IMR-90 (cell line): ENCODE data around the gene POLR2L. TPM values are rescaled to one million over a fixed set of nuclear protein-coding genes. Genes with fewer than 3 reads are reported as not detected.

Experiments used
- ATAC-seq: fragments of 200-7000 bp; cut with Tn5 transposase; 2 replicates; pipeline ENCODE4 v1.9.1; 2020; ENCODE audit warnings: low read depth, mild to moderate bottlenecking, moderate library complexity
- BruUV-seq: library from RNA; stranded (reverse); fragments of 400-500 nt; replicated peaks from 2 replicates; lab custom pipeline; 2021; lab: Mats Ljungman, UMichigan
- CTCF ChIA-PET: fragments of 300-600 bp; formaldehyde crosslinking; extraction: SDS; loops from one replicate; lab custom pipeline; 2021; ENCODE audit warnings: antibody characterized with exemption; lab: Yijun Ruan, JAX
- POLR2A ChIA-PET: fragments of 300-600 bp; sonication (Branson Sonifier 250); formaldehyde crosslinking; loops from one replicate; lab custom pipeline; 2022; ENCODE audit warnings: antibody characterized with exemption; ENCODE audit not compliant: unreplicated experiment; lab: Charles Lee
- DNase-seq: peaks from one replicate; pipeline ENCODE4 v3.0.0; 2013
- H2AFZ ChIP-seq: replicated peaks from 2 replicates; pipeline ENCODE3; 2013; ENCODE audit warnings: low read length, mild to moderate bottlenecking; ENCODE audit not compliant: poor library complexity
- H2AK5ac ChIP-seq: 2 replicates; pipeline ENCODE4 v1.6.1; 2013; ENCODE audit warnings: low read depth, low read length, inconsistent platforms
- H2AK9ac ChIP-seq: replicated peaks from 2 replicates; pipeline ENCODE3; 2013; ENCODE audit warnings: mild to moderate bottlenecking, low read depth, low read length, moderate library complexity; ENCODE audit not compliant: poor library complexity
- H2BK120ac ChIP-seq: 2 replicates; pipeline ENCODE4 v1.6.1; 2013; ENCODE audit warnings: low read depth, low read length, inconsistent platforms
- H2BK15ac ChIP-seq: 3 replicates; pipeline ENCODE4 v1.6.1; 2013; ENCODE audit warnings: low read depth, low read length, inconsistent platforms
- H2BK20ac ChIP-seq: 2 replicates; pipeline ENCODE4 v1.6.1; 2013; ENCODE audit warnings: low read depth, mild to moderate bottlenecking, inconsistent platforms, low read length, moderate library complexity
- H2BK5ac ChIP-seq: 2 replicates; pipeline ENCODE4 v1.6.1; 2013; ENCODE audit warnings: mild to moderate bottlenecking, low read depth, low read length, inconsistent platforms; ENCODE audit not compliant: poor library complexity, severe bottlenecking
- H3K14ac ChIP-seq: replicated peaks from 2 replicates; pipeline ENCODE4 v1.6.1; 2013; ENCODE audit warnings: low read depth, low read length, inconsistent platforms
- H3K18ac ChIP-seq: 2 replicates; pipeline ENCODE4 v1.6.1; 2013; ENCODE audit warnings: low read depth, low read length, control low read depth
- H3K23ac ChIP-seq: 2 replicates; pipeline ENCODE4 v1.6.1; 2013; ENCODE audit warnings: low read depth, low read length, inconsistent platforms
- H3K27ac ChIP-seq: 2 replicates; pipeline ENCODE4 v1.5.1; 2013; ENCODE audit warnings: mild to moderate bottlenecking, control low read depth, low read length; ENCODE audit not compliant: insufficient read depth
- H3K27me3 ChIP-seq: 2 replicates; pipeline ENCODE4 v1.6.1; 2013; ENCODE audit warnings: low read length; ENCODE audit not compliant: control insufficient read depth, insufficient read depth
- H3K36me3 ChIP-seq: 2 replicates; pipeline ENCODE4 v1.6.1; 2013; ENCODE audit warnings: low read length, mixed read lengths; ENCODE audit not compliant: control insufficient read depth, insufficient read depth
- H3K4ac ChIP-seq: 2 replicates; pipeline ENCODE4 v1.6.1; 2013; ENCODE audit warnings: low read depth, low read length, inconsistent platforms
- H3K4me1 ChIP-seq: 2 replicates; pipeline ENCODE4 v1.6.1; 2013; ENCODE audit warnings: low read length, mixed read lengths; ENCODE audit not compliant: control insufficient read depth, insufficient read depth
- H3K4me2 ChIP-seq: 2 replicates; pipeline ENCODE4 v1.6.1; 2013; ENCODE audit warnings: low read depth, mild to moderate bottlenecking, control low read depth, low read length, moderate library complexity
- H3K4me3 ChIP-seq: 2 replicates; pipeline ENCODE4 v1.5.1; 2013; ENCODE audit warnings: low read depth, mild to moderate bottlenecking, control low read depth, low read length, moderate library complexity; ENCODE audit not compliant: insufficient read depth
- H3K56ac ChIP-seq: 2 replicates; pipeline ENCODE4 v1.6.1; 2013; ENCODE audit warnings: low read length, inconsistent platforms; ENCODE audit not compliant: insufficient read depth; ENCODE audit errors: extremely low read depth
- H3K79me1 ChIP-seq, 2 experiments: 2 replicates each; pipeline ENCODE4 v1.6.1; 2013; ENCODE audit warnings: low read length in 2 of 2, inconsistent platforms in 1 of 2, low read depth in 1 of 2
- H3K9ac ChIP-seq: 2 replicates; pipeline ENCODE4 v1.6.1; 2013; ENCODE audit warnings: low read depth, low read length, control low read depth
- H3K9me1 ChIP-seq: 2 replicates; pipeline ENCODE4 v1.6.1; 2013; ENCODE audit warnings: low read length, inconsistent platforms; ENCODE audit not compliant: insufficient read depth
- H3K9me3 ChIP-seq: 2 replicates; pipeline ENCODE4 v1.6.1; 2013; ENCODE audit warnings: low read length; ENCODE audit not compliant: control insufficient read depth, insufficient read depth
- H4K20me1 ChIP-seq: 2 replicates; pipeline ENCODE4 v1.6.1; 2013; ENCODE audit warnings: low read length, inconsistent platforms; ENCODE audit not compliant: insufficient read depth
- H4K5ac ChIP-seq: 2 replicates; pipeline ENCODE4 v1.6.1; 2013; ENCODE audit warnings: mild to moderate bottlenecking, low read depth, low read length, control low read depth
- H4K8ac ChIP-seq, 2 experiments: 2 replicates each; pipeline ENCODE4 v1.6.1; 2013; ENCODE audit warnings: low read depth in 2 of 2, low read length in 2 of 2, control low read depth in 1 of 2, inconsistent platforms in 1 of 2
- H4K91ac ChIP-seq: 2 replicates; pipeline ENCODE4 v1.6.1; 2013; ENCODE audit warnings: low read depth, low read length, inconsistent platforms; ENCODE audit not compliant: insufficient read depth
- BHLHE40 ChIP-seq: fragments of 150-350 bp; IDR thresholded peaks from 2 replicates; pipeline ENCODE4 v1.6.1; 2016; ENCODE audit warnings: mild to moderate bottlenecking, low read depth, low read length
- CEBPB ChIP-seq: IDR thresholded peaks from 2 replicates; pipeline ENCODE4 v1.6.1; 2012; ENCODE audit warnings: low read depth, low read length, improper control_type of control experiment
- CHD1 ChIP-seq: IDR thresholded peaks from 2 replicates; pipeline ENCODE4 v1.6.1; 2012; ENCODE audit warnings: low read depth, low read length, improper control_type of control experiment
- FOS ChIP-seq: fragments of 150-350 bp; IDR thresholded peaks from 2 replicates; pipeline ENCODE4 v1.6.1; 2016; ENCODE audit warnings: low read depth, low read length
- MAFK ChIP-seq: IDR thresholded peaks from 2 replicates; pipeline ENCODE4 v1.6.1; 2012; ENCODE audit warnings: low read depth, low read length, improper control_type of control experiment
- MAZ ChIP-seq: IDR thresholded peaks from 2 replicates; pipeline ENCODE4 v1.6.1; 2012; ENCODE audit warnings: low read depth, mild to moderate bottlenecking, low read length, improper control_type of control experiment, moderate library complexity, borderline replicate concordance
- MXI1 ChIP-seq: IDR thresholded peaks from 2 replicates; pipeline ENCODE4 v1.6.1; 2012; ENCODE audit warnings: low read depth, mild to moderate bottlenecking, low read length, moderate library complexity, borderline replicate concordance
- NFE2L2 ChIP-seq: fragments of 150-350 bp; IDR thresholded peaks from 2 replicates; pipeline ENCODE4 v1.6.1; 2016; ENCODE audit warnings: low read depth, mild to moderate bottlenecking, low read length
- POLR2A ChIP-seq: IDR thresholded peaks from 2 replicates; pipeline ENCODE4 v1.6.1; 2012; ENCODE audit warnings: mild to moderate bottlenecking, low read depth, low read length
- RAD21 ChIP-seq: IDR thresholded peaks from 2 replicates; pipeline ENCODE4 v1.6.1; 2012; ENCODE audit warnings: low read length, improper control_type of control experiment
- RCOR1 ChIP-seq: IDR thresholded peaks from 2 replicates; pipeline ENCODE4 v1.6.1; 2012; ENCODE audit warnings: mild to moderate bottlenecking, low read length, improper control_type of control experiment; ENCODE audit not compliant: insufficient replicate concordance
- RFX5 ChIP-seq: IDR thresholded peaks from 2 replicates; pipeline ENCODE4 v1.8.0; 2012; ENCODE audit warnings: low read depth, mild to moderate bottlenecking, low read length, moderate library complexity
- SMC3 ChIP-seq: fragments of 150-350 bp; IDR thresholded peaks from 2 replicates; pipeline ENCODE4 v1.6.1; 2016; ENCODE audit warnings: low read depth, mild to moderate bottlenecking, antibody characterized with exemption, low read length, moderate library complexity
- WGBS, 2 experiments: methylation state at CpG; one replicate each; pipeline versions ENCODE4 v1.1.5 to v1.1.7; 2013; ENCODE audit warnings: missing lambda C conversion rate in 2 of 2; ENCODE audit not compliant: insufficient read length in 1 of 2; ENCODE audit errors: extremely low coverage in 2 of 2; 5-methylcytosine and 5-hydroxymethylcytosine counted together
- dilution Hi-C: fragments of 300-500 bp; cut with HindIII; formaldehyde crosslinking; loops from one replicate; pipeline ENCODE4 v1.14.3; 2018; ENCODE audit warnings: low sequenced_read_pairs; ENCODE audit not compliant: unreplicated experiment
- in situ Hi-C: fragments of 300-500 bp; cut with MboI; formaldehyde crosslinking; loops from 3 replicates; pipeline ENCODE4 v1.14.3; 2019; ENCODE audit warnings: low sequenced_read_pairs, inconsistent platforms, mixed read lengths
- intact Hi-C: fragments of 100-400 bp; cut with micrococcal nuclease; formaldehyde crosslinking; loops from 2 replicates; pipeline ENCODE4 v1.10.0; 2022
- polyA plus RNA-seq, 3 experiments: library from polyadenylated mRNA; depleted of rRNA; stranded (reverse); fragments of >200 nt; gene quantifications; 2 replicates each; pipeline ENCODE4 v1.2.3, GENCODE V29; 2012; ENCODE audit warnings: low replicate concordance in 1 of 3
- total RNA-seq: library from RNA; depleted of rRNA; stranded (reverse); fragments of >200 nt; gene quantifications from 2 replicates; pipeline ENCODE4 v1.2.3, GENCODE V29; 2012
- TF ChIP-seq, protein P1 (sequence below): fragments of 150-350 bp; IDR thresholded peaks from 2 replicates; pipeline ENCODE4 v1.6.1; 2016; ENCODE audit warnings: low read depth, mild to moderate bottlenecking, low read length, moderate library complexity, borderline replicate concordance
- TF ChIP-seq, protein P2 (sequence below): conservative IDR thresholded peaks from 2 replicates; pipeline ENCODE4 v1.5.1; 2012; ENCODE audit warnings: mild to moderate bottlenecking, low read depth, low read length, improper control_type of control experiment
- TF ChIP-seq, protein P3 (sequence below): fragments of 150-350 bp; IDR thresholded peaks from 2 replicates; pipeline ENCODE4 v1.6.1; 2017; ENCODE audit warnings: mild to moderate bottlenecking, antibody characterized with exemption, low read length, low read depth

The POLR2L gene
- total and polyA plus RNA-seq, 2 of the 4 experiments (the other 2 are of a cell fraction) = 44.4 to 416 TPM

DNA sequence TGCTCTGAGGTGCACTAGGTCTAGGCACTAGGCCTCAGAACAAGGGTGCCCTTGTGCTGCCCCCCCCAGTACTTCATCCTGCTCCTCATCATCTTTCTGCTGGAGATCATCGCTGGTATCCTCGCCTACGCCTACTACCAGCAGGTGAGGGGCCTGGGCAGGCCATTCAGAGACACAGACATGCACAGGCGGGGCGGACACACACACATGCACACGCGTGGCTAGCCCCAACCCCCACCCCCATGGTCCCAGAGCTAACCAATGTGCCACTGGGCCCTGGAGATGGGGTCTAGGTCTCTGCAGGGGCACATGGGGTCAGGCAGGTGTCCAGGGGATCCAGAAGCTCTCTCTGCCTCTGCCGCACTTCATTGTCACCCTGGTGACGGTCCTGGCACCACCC lies 5.6 kb downstream of the POLR2L start:
- Histone ChIP-seq H2BK5ac (no peak overlapping the region), H3K18ac (no peak overlapping the region), H3K4me2 (no peak overlapping the region), H3K4me3 (no peak overlapping the region), H3K27ac (no peak overlapping the region), H3K23ac (no peak overlapping the region), H2BK120ac (no peak overlapping the region), H3K9ac (no peak overlapping the region), H4K20me1 (peaks cover 84% of the 10 kb centered on the region), H3K36me3 (peaks cover 52% of the 10 kb centered on the region), H3K27me3 (no peaks in the 10 kb centered on the region), H3K79me1 (peaks cover 19 to 81% of the 10 kb centered on the region in 2 experiments; a peak in 3 of 4 replicates), H3K14ac (no peak overlapping the region), H3K9me1 (peaks cover 29% of the 10 kb centered on the region), H3K9me3 (no peaks in the 10 kb centered on the region), H4K8ac (no peak overlapping the region), H2BK15ac (no peak overlapping the region), H3K4me1 (peaks cover 31% of the 10 kb centered on the region), H4K91ac (no peak overlapping the region), H2AFZ (peak overlapping the region; percentile 10), H2AK5ac (no peak overlapping the region), H3K4ac (no peak overlapping the region), H3K56ac (no peak overlapping the region), H2BK20ac (no peak overlapping the region), H4K5ac (no peak overlapping the region), H2AK9ac (peak overlapping the region; percentile 82)
- intact Hi-C loops (no loop called here), in situ Hi-C loops (no loop called here), dilution Hi-C loops (no loop called here)
- BruUV-seq = no TSS peak
- WGBS, 2 experiments = 88% methylated on average over 3 of the region's 9 CpGs; no CpG with 5 or more reads in 1 of the 2 experiments
- DNase-seq (no peak), ATAC-seq (no peak)
- ChIA-PET CTCF (interaction anchor here (0.7 kb wide), 1 partner anchor 10 kb away, joined by 3 read pairs; no protein-coding TSS in a partner anchor), POLR2A (interaction anchor here (0.6 kb wide), 1 partner anchor 18 kb away, joined by 4 read pairs; the partner anchor contains the start of gene PNPLA2)
- TF ChIP-seq RAD21 (no peak), NFE2L2 (no peak), CEBPB (no peak), POLR2A (no peak), MAZ (no peak), FOS (no peak), SMC3 (no peak), MXI1 (no peak), MAFK (no peak), RFX5 (no peak), CHD1 (no peak), BHLHE40 (no peak), RCOR1 (no peak)
- TF ChIP-seq, protein P1, sequence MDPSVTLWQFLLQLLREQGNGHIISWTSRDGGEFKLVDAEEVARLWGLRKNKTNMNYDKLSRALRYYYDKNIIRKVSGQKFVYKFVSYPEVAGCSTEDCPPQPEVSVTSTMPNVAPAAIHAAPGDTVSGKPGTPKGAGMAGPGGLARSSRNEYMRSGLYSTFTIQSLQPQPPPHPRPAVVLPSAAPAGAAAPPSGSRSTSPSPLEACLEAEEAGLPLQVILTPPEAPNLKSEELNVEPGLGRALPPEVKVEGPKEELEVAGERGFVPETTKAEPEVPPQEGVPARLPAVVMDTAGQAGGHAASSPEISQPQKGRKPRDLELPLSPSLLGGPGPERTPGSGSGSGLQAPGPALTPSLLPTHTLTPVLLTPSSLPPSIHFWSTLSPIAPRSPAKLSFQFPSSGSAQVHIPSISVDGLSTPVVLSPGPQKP = no peak
- TF ChIP-seq, protein P2, sequence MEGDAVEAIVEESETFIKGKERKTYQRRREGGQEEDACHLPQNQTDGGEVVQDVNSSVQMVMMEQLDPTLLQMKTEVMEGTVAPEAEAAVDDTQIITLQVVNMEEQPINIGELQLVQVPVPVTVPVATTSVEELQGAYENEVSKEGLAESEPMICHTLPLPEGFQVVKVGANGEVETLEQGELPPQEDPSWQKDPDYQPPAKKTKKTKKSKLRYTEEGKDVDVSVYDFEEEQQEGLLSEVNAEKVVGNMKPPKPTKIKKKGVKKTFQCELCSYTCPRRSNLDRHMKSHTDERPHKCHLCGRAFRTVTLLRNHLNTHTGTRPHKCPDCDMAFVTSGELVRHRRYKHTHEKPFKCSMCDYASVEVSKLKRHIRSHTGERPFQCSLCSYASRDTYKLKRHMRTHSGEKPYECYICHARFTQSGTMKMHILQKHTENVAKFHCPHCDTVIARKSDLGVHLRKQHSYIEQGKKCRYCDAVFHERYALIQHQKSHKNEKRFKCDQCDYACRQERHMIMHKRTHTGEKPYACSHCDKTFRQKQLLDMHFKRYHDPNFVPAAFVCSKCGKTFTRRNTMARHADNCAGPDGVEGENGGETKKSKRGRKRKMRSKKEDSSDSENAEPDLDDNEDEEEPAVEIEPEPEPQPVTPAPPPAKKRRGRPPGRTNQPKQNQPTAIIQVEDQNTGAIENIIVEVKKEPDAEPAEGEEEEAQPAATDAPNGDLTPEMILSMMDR = no peak
- TF ChIP-seq, protein P3, sequence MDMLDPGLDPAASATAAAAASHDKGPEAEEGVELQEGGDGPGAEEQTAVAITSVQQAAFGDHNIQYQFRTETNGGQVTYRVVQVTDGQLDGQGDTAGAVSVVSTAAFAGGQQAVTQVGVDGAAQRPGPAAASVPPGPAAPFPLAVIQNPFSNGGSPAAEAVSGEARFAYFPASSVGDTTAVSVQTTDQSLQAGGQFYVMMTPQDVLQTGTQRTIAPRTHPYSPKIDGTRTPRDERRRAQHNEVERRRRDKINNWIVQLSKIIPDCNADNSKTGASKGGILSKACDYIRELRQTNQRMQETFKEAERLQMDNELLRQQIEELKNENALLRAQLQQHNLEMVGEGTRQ = no peak
